Body of pancreas (tissue), 4 donors: Measurements from ENCODE around the gene ARL10.

ENCODE experiments used
- CTCF ChIP-seq, 7 experiments: fragments of 450-650 bp in 4 of 7; fragments of 200-600 bp in 3 of 7; sonication (generic) in 3 of 7; IDR thresholded peaks; one replicate each; pipeline ENCODE4 v1.5.1; 2016 to 2019; ENCODE audit warnings: antibody characterized with exemption in 7 of 7
- POLR2A ChIP-seq, 3 donors: fragments of 450-650 bp; IDR thresholded peaks; one replicate each; pipeline ENCODE4 v1.6.1; 2016; ENCODE audit warnings: antibody characterized with exemption in 3 of 3, mild to moderate bottlenecking in 2 of 3

GRCh38 chr5:176425791-176426190 is 60.5 kb downstream of the ARL10 start:
- TF ChIP-seq CTCF (IDR thresholded peaks at IDR 0.05), result no peak
- TF ChIP-seq POLR2A (IDR thresholded peaks at IDR 0.05), result no peak
